Parathyroid adenoma (tissue), 2 donors: Measurements from ENCODE around the gene PCDH9.

Source experiments
- H2AFZ ChIP-seq: fragments of 300-600 bp; sonication (generic); one replicate; pipeline ENCODE4 v1.7.0; 2017; ENCODE audit warnings: antibody characterized with exemption, mild to moderate bottlenecking
- H3K27ac ChIP-seq: fragments of 300-600 bp; sonication (generic); one replicate; pipeline ENCODE4 v1.7.0; 2017
- H3K27me3 ChIP-seq: fragments of 300-600 bp; sonication (generic); one replicate; pipeline ENCODE4 v1.7.0; 2017; ENCODE audit warnings: low read length; ENCODE audit not compliant: control insufficient read depth, insufficient read depth
- H3K36me3 ChIP-seq: fragments of 300-600 bp; sonication (generic); one replicate; pipeline ENCODE4 v1.7.0; 2017; ENCODE audit warnings: low read length; ENCODE audit not compliant: control insufficient read depth, insufficient read depth
- H3K4me1 ChIP-seq: fragments of 300-600 bp; sonication (generic); one replicate; pipeline ENCODE4 v1.7.0; 2017; ENCODE audit warnings: control low read depth
- H3K4me2 ChIP-seq: fragments of 300-600 bp; sonication (generic); one replicate; pipeline ENCODE4 v1.7.0; 2017; ENCODE audit warnings: low read length
- H3K4me3 ChIP-seq: fragments of 300-600 bp; sonication (generic); one replicate; pipeline ENCODE4 v1.7.0; 2017; ENCODE audit warnings: low read depth, low read length
- H3K79me2 ChIP-seq: fragments of 300-600 bp; sonication (generic); one replicate; pipeline ENCODE4 v1.7.0; 2017; ENCODE audit warnings: control low read depth
- H3K9ac ChIP-seq: fragments of 300-600 bp; sonication (generic); one replicate; pipeline ENCODE4 v1.7.0; 2017; ENCODE audit warnings: mild to moderate bottlenecking
- H3K9me3 ChIP-seq: fragments of 300-600 bp; sonication (generic); one replicate; pipeline ENCODE4 v1.7.0; 2017; ENCODE audit warnings: low read length; ENCODE audit not compliant: control insufficient read depth
- CTCF ChIP-seq: fragments of 300-600 bp; sonication (generic); IDR thresholded peaks from one replicate; pipeline ENCODE4 v1.7.0; 2017; ENCODE audit warnings: antibody characterized with exemption, mild to moderate bottlenecking
- donor health status: primary hyperparathyroidism.

The PCDH9 gene

GRCh38 chr13:66553391-66553790 is 676.7 kb downstream of the PCDH9 start:
- no peak for TF ChIP-seq CTCF

GRCh38 chr13:66551128-66551527 is 679.0 kb downstream of the PCDH9 start:
- no peak for TF ChIP-seq CTCF
- Histone ChIP-seq H3K27ac (no peak overlapping the region), H3K36me3 (no peaks in the 10 kb centered on the region), H3K4me3 (no peak overlapping the region), H3K79me2 (no peaks in the 10 kb centered on the region), H3K9me3 (no peaks in the 10 kb centered on the region), H3K27me3 (no peaks in the 10 kb centered on the region), H3K4me2 (no peak overlapping the region), H2AFZ (no peak overlapping the region), H3K9ac (no peak overlapping the region), H3K4me1 (no peaks in the 10 kb centered on the region)

More at GRCh38 chr13:66553391-66553790, 676.7 kb downstream of the PCDH9 start:
- H3K79me2 ChIP-seq, result no peaks in the 10 kb centered on the region
- no peak overlapping the region for H3K4me3 ChIP-seq
- H3K36me3 ChIP-seq, result no peaks in the 10 kb centered on the region
- H3K27ac ChIP-seq, result no peak overlapping the region
- no peaks in the 10 kb centered on the region for H3K27me3 ChIP-seq
- no peak overlapping the region for H3K9ac ChIP-seq
- H3K4me1 ChIP-seq, result no peaks in the 10 kb centered on the region
- no peaks in the 10 kb centered on the region for H3K9me3 ChIP-seq
- no peak overlapping the region for H2AFZ ChIP-seq
- H3K4me2 ChIP-seq, result no peak overlapping the region

DNA sequence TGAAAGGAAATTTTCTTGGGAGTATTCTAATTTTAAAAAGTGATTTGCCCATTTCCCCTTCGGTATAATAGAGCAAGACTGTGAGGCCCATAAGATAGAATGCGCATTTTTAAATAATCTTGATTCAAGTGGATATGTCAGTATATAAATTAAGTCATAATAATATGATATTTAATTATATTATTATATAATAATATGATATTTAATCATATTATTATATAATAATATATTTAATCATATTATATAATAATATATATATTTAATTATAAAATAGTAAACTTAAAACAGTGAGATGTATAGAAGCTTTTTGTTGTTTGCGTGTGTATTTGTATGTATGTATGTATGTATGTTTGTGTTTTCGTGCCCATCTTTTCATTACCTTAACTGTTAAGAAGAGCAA is 682.5 kb downstream of the PCDH9 start:
- no peaks in the 10 kb centered on the region for H3K79me2 ChIP-seq
- no peak overlapping the region for H2AFZ ChIP-seq
- H3K4me1 ChIP-seq, result no peaks in the 10 kb centered on the region
- H3K9me3 ChIP-seq, result no peaks in the 10 kb centered on the region
- no peak for TF ChIP-seq CTCF
- no peak overlapping the region for H3K4me3 ChIP-seq
- H3K4me2 ChIP-seq, result no peak overlapping the region
- no peaks in the 10 kb centered on the region for H3K36me3 ChIP-seq
- no peaks in the 10 kb centered on the region for H3K27me3 ChIP-seq
- H3K9ac ChIP-seq, result no peak overlapping the region
- no peak overlapping the region for H3K27ac ChIP-seq

DNA sequence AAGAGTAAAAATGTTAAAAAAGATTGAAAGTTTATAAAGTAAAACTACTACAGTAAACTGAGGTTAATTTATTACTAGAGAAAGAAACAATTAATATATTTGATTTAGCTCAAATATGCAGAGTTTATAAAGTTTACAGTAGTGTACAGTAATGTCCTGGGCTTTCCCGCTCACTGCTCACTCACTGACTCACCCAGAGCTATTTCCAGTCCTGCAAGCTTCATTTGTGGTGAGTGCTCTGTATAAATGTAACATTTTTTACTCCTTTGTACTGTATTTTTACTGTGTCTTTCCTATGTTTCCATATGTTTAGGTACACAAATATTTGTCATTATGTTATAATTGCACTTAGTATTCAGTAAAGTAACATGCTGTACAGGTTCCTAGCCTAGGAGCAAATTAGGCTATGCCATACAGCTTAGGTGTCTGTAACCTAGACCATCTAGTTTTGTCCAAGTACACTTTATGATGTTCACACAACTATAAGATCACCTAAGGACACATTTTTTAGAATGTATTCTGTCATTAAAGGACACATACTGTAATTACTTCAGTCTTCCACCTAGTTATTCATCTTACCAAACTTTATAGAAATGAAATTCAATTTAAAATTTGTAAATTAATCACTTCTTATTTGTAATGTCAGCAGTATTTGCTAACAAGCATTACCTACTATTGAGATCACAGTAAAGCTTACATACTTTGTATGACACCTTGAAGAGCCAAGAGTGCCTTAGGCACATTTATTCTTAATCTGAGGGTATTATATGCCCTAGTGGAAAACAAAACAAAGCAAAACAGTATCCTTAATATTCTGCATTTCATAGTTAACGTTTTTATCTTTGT is 683.4 kb downstream of the PCDH9 start:
- H3K9ac ChIP-seq, result no peak overlapping the region
- no peak overlapping the region for H3K27ac ChIP-seq
- TF ChIP-seq CTCF, result no peak
- H3K9me3 ChIP-seq, result no peaks in the 10 kb centered on the region
- H3K79me2 ChIP-seq, result no peaks in the 10 kb centered on the region
- no peaks in the 10 kb centered on the region for H3K4me1 ChIP-seq
- H3K27me3 ChIP-seq, result no peaks in the 10 kb centered on the region
- no peak overlapping the region for H3K4me2 ChIP-seq
- H3K36me3 ChIP-seq, result no peaks in the 10 kb centered on the region
- H2AFZ ChIP-seq, result no peak overlapping the region
- H3K4me3 ChIP-seq, result no peak overlapping the region

DNA sequence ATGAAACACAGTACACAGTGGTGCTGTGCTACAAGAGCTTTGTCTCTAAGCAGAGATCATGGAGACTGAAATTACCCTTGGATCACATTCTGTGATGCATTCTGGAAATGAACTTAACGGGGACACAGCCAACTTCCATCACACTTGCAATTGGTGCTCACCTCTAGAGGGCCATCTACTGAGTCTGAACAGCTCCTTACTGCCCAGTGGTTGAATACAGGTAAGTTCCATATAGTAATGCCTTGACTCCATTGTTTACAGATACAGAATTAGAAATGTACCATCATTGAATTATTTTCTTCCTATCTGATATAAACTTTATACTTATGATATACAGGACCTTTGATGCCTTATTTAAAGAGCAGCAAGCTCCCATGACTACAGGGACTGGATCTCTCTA is 686.4 kb downstream of the PCDH9 start:
- no peaks in the 10 kb centered on the region for H3K79me2 ChIP-seq

More for the DNA sequence above, 686.4 kb downstream of the PCDH9 start:
- Histone ChIP-seq H3K27ac (no peak overlapping the region), H2AFZ (no peak overlapping the region), H3K9me3 (no peaks in the 10 kb centered on the region), H3K36me3 (no peaks in the 10 kb centered on the region), H3K4me2 (no peak overlapping the region), H3K4me1 (no peaks in the 10 kb centered on the region), H3K9ac (no peak overlapping the region), H3K27me3 (no peaks in the 10 kb centered on the region), H3K4me3 (no peak overlapping the region)
- TF ChIP-seq CTCF, result no peak
